HepG2 (cell line): ENCODE results near the gene RRP9. TPM values are rescaled to one million over a fixed set of nuclear protein-coding genes. Genes with fewer than 3 reads are reported as not detected.

Experiments used
- ATAD3A ChIP-seq: sonication (generic); formaldehyde crosslinking; IDR thresholded peaks from 2 replicates; pipeline ENCODE4 v1.4.0; 2020; ENCODE audit warnings: missing genetic modification reagents
- ATF3 ChIP-seq: sonication (generic); formaldehyde crosslinking; IDR thresholded peaks from 2 replicates; pipeline ENCODE4 v1.4.0; 2020; ENCODE audit warnings: missing genetic modification reagents
- BHLHE40 ChIP-seq: IDR thresholded peaks from 2 replicates; pipeline ENCODE4 v1.6.1; 2011; ENCODE audit warnings: low read length, improper control_type of control experiment
- FOXO1 ChIP-seq: sonication (generic); formaldehyde crosslinking; IDR thresholded peaks from 2 replicates; pipeline ENCODE4 v1.4.0; 2020; ENCODE audit warnings: missing genetic modification reagents
- MTF1 ChIP-seq: sonication (generic); formaldehyde crosslinking; IDR thresholded peaks from 2 replicates; pipeline ENCODE4 v1.5.0; 2020; ENCODE audit warnings: missing genetic modification reagents
- PAF1 ChIP-seq: IDR thresholded peaks from 2 replicates; pipeline ENCODE4 v1.6.1; 2016; ENCODE audit warnings: missing genetic modification reagents, missing compliant biosample characterization
- POLR2A ChIP-seq, 2 experiments: IDR thresholded peaks; 2 replicates each; pipeline ENCODE4 v1.6.1; 2011; ENCODE audit warnings: low read depth in 2 of 2, low read length in 2 of 2, mild to moderate bottlenecking in 1 of 2, moderate library complexity in 1 of 2; ENCODE audit not compliant: insufficient read depth in 1 of 2
- RERE ChIP-seq: IDR thresholded peaks from 2 replicates; pipeline ENCODE4 v1.6.1; 2016; ENCODE audit warnings: low read depth, missing genetic modification reagents, missing compliant biosample characterization
- RXRB ChIP-seq: IDR thresholded peaks from 2 replicates; pipeline ENCODE4 v1.6.1; 2016; ENCODE audit warnings: borderline replicate concordance, missing genetic modification reagents, missing compliant biosample characterization
- ZNF501 ChIP-seq: sonication (generic); formaldehyde crosslinking; IDR thresholded peaks from 2 replicates; pipeline ENCODE4 v1.5.1; 2020; ENCODE audit warnings: mild to moderate bottlenecking, moderate library complexity, missing genetic modification reagents
- ZNF530 ChIP-seq: sonication (generic); formaldehyde crosslinking; IDR thresholded peaks from 2 replicates; pipeline ENCODE4 v1.5.0; 2020; ENCODE audit warnings: low read depth, mild to moderate bottlenecking, missing genetic modification reagents
- ZNF569 ChIP-seq: sonication (generic); formaldehyde crosslinking; IDR thresholded peaks from 2 replicates; pipeline ENCODE4 v1.5.0; 2020; ENCODE audit warnings: mild to moderate bottlenecking, missing genetic modification reagents, moderate library complexity, borderline replicate concordance
- ZNF652 ChIP-seq: IDR thresholded peaks from 2 replicates; pipeline ENCODE4 v1.6.1; 2016; ENCODE audit warnings: low read depth, borderline replicate concordance
- ZNF747 ChIP-seq: sonication (generic); formaldehyde crosslinking; IDR thresholded peaks from 2 replicates; pipeline ENCODE4 v1.8.1; 2023; ENCODE audit warnings: missing genetic modification reagents, mild to moderate bottlenecking, borderline replicate concordance
- ZSCAN29 ChIP-seq: sonication (generic); formaldehyde crosslinking; conservative IDR thresholded peaks from 2 replicates; pipeline ENCODE4 v1.4.0; 2020; ENCODE audit warnings: mild to moderate bottlenecking, missing genetic modification reagents
- polyA plus RNA-seq, 8 experiments: library from polyadenylated mRNA; depleted of rRNA in 3 of 8; stranded (reverse) in 7 of 8; unstranded in 1 of 8; fragments of >200 nt; fragmentation: Illumina TruSeq in 4 of 8; extraction: Trizol in 4 of 8; gene quantifications; 2 replicates each; pipeline versions ENCODE4 v1.2.1 to v1.2.3, GENCODE V29; 2011 to 2016; ENCODE audit warnings: low read depth in 4 of 8, missing spikeins in 1 of 8, mixed read lengths in 1 of 8; ENCODE audit not compliant: insufficient read depth in 1 of 8
- total RNA-seq, 5 experiments: library from RNA; depleted of rRNA; stranded (reverse); fragments of >200 nt; fragmentation: Illumina TruSeq; extraction: Trizol; gene quantifications; 2 replicates each; pipeline ENCODE4 v1.2.3, GENCODE V29; 2016; ENCODE audit warnings: low read depth in 1 of 5
- TF ChIP-seq, protein P1 (sequence below): sonication (generic); formaldehyde crosslinking; IDR thresholded peaks from 2 replicates; pipeline ENCODE4 v1.9.0; 2022; ENCODE audit warnings: missing genetic modification reagents, mild to moderate bottlenecking, borderline replicate concordance
- TF ChIP-seq, protein P2 (sequence below): sonication (generic); formaldehyde crosslinking; IDR thresholded peaks from 2 replicates; pipeline ENCODE4 v1.4.0; 2020; ENCODE audit warnings: missing genetic modification reagents
- TF ChIP-seq, protein P3 (sequence below): sonication (generic); formaldehyde crosslinking; IDR thresholded peaks from 2 replicates; pipeline ENCODE4 v1.5.0; 2020; ENCODE audit warnings: mild to moderate bottlenecking, missing genetic modification reagents, moderate library complexity

Gene RRP9
- total and polyA plus RNA-seq, 2 of the 13 experiments (the other 11 are each of a cell fraction or from before 2014, with no cell fraction given), result 14.8 to 44.0 TPM

- TF ChIP-seq PAF1 (no peak), RERE (CRISPR knock-in tag) (no peak), ZNF747 (CRISPR knock-in tag) (no peak), BHLHE40 (no peak), MTF1 (CRISPR knock-in tag) (no peak), ATF3 (CRISPR knock-in tag) (no peak), ZNF530 (no peak), ZNF501 (CRISPR knock-in tag) (no peak), ATAD3A (CRISPR knock-in tag) (no peak), ZNF569 (CRISPR knock-in tag) (no peak), FOXO1 (CRISPR knock-in tag) (no peak), POLR2A (IDR thresholded peaks at IDR 0.05; ENCODE audit: insufficient read depth in 1 of 2, low read depth in 2 of 2, low read length in 2 of 2) (no peak), ZSCAN29 (CRISPR knock-in tag) (no peak), RXRB (CRISPR knock-in tag) (no peak), ZNF652 (no peak)
- TF ChIP-seq, protein P1, sequence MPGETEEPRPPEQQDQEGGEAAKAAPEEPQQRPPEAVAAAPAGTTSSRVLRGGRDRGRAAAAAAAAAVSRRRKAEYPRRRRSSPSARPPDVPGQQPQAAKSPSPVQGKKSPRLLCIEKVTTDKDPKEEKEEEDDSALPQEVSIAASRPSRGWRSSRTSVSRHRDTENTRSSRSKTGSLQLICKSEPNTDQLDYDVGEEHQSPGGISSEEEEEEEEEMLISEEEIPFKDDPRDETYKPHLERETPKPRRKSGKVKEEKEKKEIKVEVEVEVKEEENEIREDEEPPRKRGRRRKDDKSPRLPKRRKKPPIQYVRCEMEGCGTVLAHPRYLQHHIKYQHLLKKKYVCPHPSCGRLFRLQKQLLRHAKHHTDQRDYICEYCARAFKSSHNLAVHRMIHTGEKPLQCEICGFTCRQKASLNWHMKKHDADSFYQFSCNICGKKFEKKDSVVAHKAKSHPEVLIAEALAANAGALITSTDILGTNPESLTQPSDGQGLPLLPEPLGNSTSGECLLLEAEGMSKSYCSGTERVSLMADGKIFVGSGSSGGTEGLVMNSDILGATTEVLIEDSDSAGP (CRISPR knock-in tag), result no peak; the same call in 1 of the 2 replicates
- TF ChIP-seq, protein P2, sequence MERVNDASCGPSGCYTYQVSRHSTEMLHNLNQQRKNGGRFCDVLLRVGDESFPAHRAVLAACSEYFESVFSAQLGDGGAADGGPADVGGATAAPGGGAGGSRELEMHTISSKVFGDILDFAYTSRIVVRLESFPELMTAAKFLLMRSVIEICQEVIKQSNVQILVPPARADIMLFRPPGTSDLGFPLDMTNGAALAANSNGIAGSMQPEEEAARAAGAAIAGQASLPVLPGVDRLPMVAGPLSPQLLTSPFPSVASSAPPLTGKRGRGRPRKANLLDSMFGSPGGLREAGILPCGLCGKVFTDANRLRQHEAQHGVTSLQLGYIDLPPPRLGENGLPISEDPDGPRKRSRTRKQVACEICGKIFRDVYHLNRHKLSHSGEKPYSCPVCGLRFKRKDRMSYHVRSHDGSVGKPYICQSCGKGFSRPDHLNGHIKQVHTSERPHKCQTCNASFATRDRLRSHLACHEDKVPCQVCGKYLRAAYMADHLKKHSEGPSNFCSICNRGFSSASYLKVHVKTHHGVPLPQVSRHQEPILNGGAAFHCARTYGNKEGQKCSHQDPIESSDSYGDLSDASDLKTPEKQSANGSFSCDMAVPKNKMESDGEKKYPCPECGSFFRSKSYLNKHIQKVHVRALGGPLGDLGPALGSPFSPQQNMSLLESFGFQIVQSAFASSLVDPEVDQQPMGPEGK (CRISPR knock-in tag), result peak; percentile 63
- TF ChIP-seq, protein P3, sequence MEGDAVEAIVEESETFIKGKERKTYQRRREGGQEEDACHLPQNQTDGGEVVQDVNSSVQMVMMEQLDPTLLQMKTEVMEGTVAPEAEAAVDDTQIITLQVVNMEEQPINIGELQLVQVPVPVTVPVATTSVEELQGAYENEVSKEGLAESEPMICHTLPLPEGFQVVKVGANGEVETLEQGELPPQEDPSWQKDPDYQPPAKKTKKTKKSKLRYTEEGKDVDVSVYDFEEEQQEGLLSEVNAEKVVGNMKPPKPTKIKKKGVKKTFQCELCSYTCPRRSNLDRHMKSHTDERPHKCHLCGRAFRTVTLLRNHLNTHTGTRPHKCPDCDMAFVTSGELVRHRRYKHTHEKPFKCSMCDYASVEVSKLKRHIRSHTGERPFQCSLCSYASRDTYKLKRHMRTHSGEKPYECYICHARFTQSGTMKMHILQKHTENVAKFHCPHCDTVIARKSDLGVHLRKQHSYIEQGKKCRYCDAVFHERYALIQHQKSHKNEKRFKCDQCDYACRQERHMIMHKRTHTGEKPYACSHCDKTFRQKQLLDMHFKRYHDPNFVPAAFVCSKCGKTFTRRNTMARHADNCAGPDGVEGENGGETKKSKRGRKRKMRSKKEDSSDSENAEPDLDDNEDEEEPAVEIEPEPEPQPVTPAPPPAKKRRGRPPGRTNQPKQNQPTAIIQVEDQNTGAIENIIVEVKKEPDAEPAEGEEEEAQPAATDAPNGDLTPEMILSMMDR (CRISPR knock-in tag), result 0 out of 2 replicates have a peak, but pooled peaks have one; percentile 2
These were observed 44.6 kb upstream of the RRP9 start (continued) for GRCh38 chr3:51986010-51986947.
